Endothelial cell of umbilical vein (primary cell): ENCODE measurements around the gene TSPAN14. TPM values are rescaled to one million over a fixed set of nuclear protein-coding genes. Genes with fewer than 3 reads are reported as not detected.

Experiments used
- BruUV-seq: library from RNA; stranded (reverse); fragments of 400-500 nt; replicated peaks from 2 replicates; lab custom pipeline; 2021; lab: Mats Ljungman, UMichigan
- CTCF ChIA-PET: fragments of 300-600, 350-600 bp; sonication (Branson Sonifier 250); formaldehyde crosslinking; loops from one replicate; lab custom pipeline; 2021; ENCODE audit warnings: antibody characterized with exemption, inconsistent platforms; lab: Charles Lee
- POLR2A ChIA-PET: fragments of 300-600, 350-600 bp; sonication (Branson Sonifier 250); formaldehyde crosslinking; loops from one replicate; lab custom pipeline; 2021; ENCODE audit warnings: antibody characterized with exemption, inconsistent platforms; lab: Charles Lee
- DNase-seq: peaks from one replicate; pipeline ENCODE4 v3.0.0-alpha.2; 2011; ENCODE audit warnings: low read depth, low spot score
- FAIRE-seq: peaks from 2 replicates; lab custom pipeline; 2011; peaks lifted over from hg19 to GRCh38; lab: Jason Lieb, UNC
- H2AFZ ChIP-seq: 2 replicates; pipeline ENCODE4 v1.6.0; 2012; ENCODE audit warnings: low read depth, low read length, control low read depth, inconsistent platforms
- H3K27ac ChIP-seq: 2 replicates; pipeline ENCODE4 v1.5.1; 2011; ENCODE audit warnings: low read depth, mild to moderate bottlenecking, control low read depth, low read length, moderate library complexity; ENCODE audit not compliant: insufficient read depth
- H3K27me3 ChIP-seq, 2 experiments: 2 replicates each; pipeline versions ENCODE4 v1.6.0 to v1.6.1; 2011; ENCODE audit warnings: low read length in 2 of 2, mixed read lengths in 1 of 2; ENCODE audit not compliant: control insufficient read depth in 2 of 2, insufficient read depth in 2 of 2
- H3K36me3 ChIP-seq, 2 experiments: 2 replicates in 1 of 2; 3 replicates in 1 of 2; pipeline ENCODE4 v1.5.1; 2011; ENCODE audit warnings: low read length in 2 of 2, mild to moderate bottlenecking in 1 of 2, moderate library complexity in 1 of 2; ENCODE audit not compliant: control insufficient read depth in 2 of 2, insufficient read depth in 2 of 2; ENCODE audit errors: extremely low read depth in 1 of 2
- H3K4me1 ChIP-seq: 3 replicates; pipeline ENCODE4 v1.5.1; 2011; ENCODE audit warnings: mild to moderate bottlenecking, low read length; ENCODE audit not compliant: control insufficient read depth, insufficient read depth; ENCODE audit errors: extremely low read depth
- H3K4me2 ChIP-seq: 2 replicates; pipeline ENCODE4 v1.6.1; 2011; ENCODE audit warnings: low read length, control low read depth, mixed read lengths; ENCODE audit not compliant: insufficient read depth
- H3K4me3 ChIP-seq, 3 experiments: fragments of 200-600 bp in 1 of 3; sonication (generic), shearing (Covaris generic) in 1 of 3; replicated peaks in 1 of 3; 2 replicates each; pipeline ENCODE4 v1.5.1; 2011 to 2016; ENCODE audit warnings: control low read depth in 3 of 3, low read length in 3 of 3, mild to moderate bottlenecking in 2 of 3, inconsistent platforms in 1 of 3, low read depth in 1 of 3, moderate library complexity in 1 of 3; ENCODE audit not compliant: insufficient read depth in 1 of 3
- H3K79me2 ChIP-seq: 2 replicates; pipeline ENCODE4 v1.6.0; 2012; ENCODE audit warnings: low read length, inconsistent platforms; ENCODE audit not compliant: control insufficient read depth, insufficient read depth
- H3K9ac ChIP-seq: replicated peaks from 2 replicates; pipeline ENCODE3; 2011; ENCODE audit warnings: low read length, control low read depth; ENCODE audit not compliant: insufficient read depth; ENCODE audit errors: extremely low read depth
- H3K9me1 ChIP-seq: replicated peaks from 3 replicates; pipeline ENCODE4 v1.6.0; 2011; ENCODE audit warnings: mild to moderate bottlenecking, low read length; ENCODE audit not compliant: control insufficient read depth, insufficient read depth; ENCODE audit errors: extremely low read depth
- H3K9me3 ChIP-seq: replicated peaks from 2 replicates; pipeline ENCODE4 v1.5.1; 2012; ENCODE audit warnings: low read length, inconsistent platforms; ENCODE audit not compliant: control insufficient read depth, insufficient read depth
- H4K20me1 ChIP-seq: replicated peaks from 2 replicates; pipeline ENCODE3; 2011; ENCODE audit warnings: mild to moderate bottlenecking, low read length; ENCODE audit not compliant: control insufficient read depth, insufficient read depth; ENCODE audit errors: extremely low read depth
- CTCF ChIP-seq, 2 donors: IDR thresholded peaks; 1 replicate in 1 of 2; 2 replicates in 1 of 2; pipeline ENCODE4 v1.5.1; 2011; ENCODE audit warnings: low read length in 2 of 2, mild to moderate bottlenecking in 2 of 2, moderate library complexity in 2 of 2, control low read depth in 1 of 2, inconsistent platforms in 1 of 2, low read depth in 1 of 2; ENCODE audit not compliant: insufficient read depth in 1 of 2; ENCODE audit errors: extremely low read depth in 1 of 2
- EZH2 ChIP-seq: IDR thresholded peaks from 2 replicates; pipeline ENCODE4 v1.6.1; 2012; ENCODE audit warnings: borderline replicate concordance, low read depth, mild to moderate bottlenecking, moderate library complexity, low read length, inconsistent platforms; ENCODE audit not compliant: severe bottlenecking
- FOS ChIP-seq: IDR thresholded peaks from 2 replicates; pipeline ENCODE4 v1.6.1; 2011; ENCODE audit warnings: mild to moderate bottlenecking, low read length, moderate library complexity, borderline replicate concordance; ENCODE audit not compliant: insufficient read depth
- GATA2 ChIP-seq: IDR thresholded peaks from 2 replicates; pipeline ENCODE4 v1.7.0; 2011; ENCODE audit warnings: low read depth, mild to moderate bottlenecking, moderate library complexity, mixed read lengths, low read length; ENCODE audit not compliant: insufficient read length, insufficient read depth
- JUN ChIP-seq: IDR thresholded peaks from 2 replicates; pipeline ENCODE4 v1.6.1; 2011; ENCODE audit warnings: borderline replicate concordance, low read depth; ENCODE audit not compliant: insufficient read length, insufficient read depth
- MAX ChIP-seq: IDR thresholded peaks from 2 replicates; pipeline ENCODE4 v1.6.1; 2011; ENCODE audit not compliant: insufficient read depth, insufficient read length
- MYC ChIP-seq: IDR thresholded peaks from one replicate; pipeline ENCODE4 v1.6.1; 2011; ENCODE audit warnings: mild to moderate bottlenecking, low read depth, low read length
- POLR2A ChIP-seq: IDR thresholded peaks from 2 replicates; pipeline ENCODE4 v1.6.1; 2012; ENCODE audit warnings: low read depth, mild to moderate bottlenecking, control low read depth, low read length
- POLR2AphosphoS5 ChIP-seq: IDR thresholded peaks from 2 replicates; pipeline ENCODE4 v1.6.1; 2012; ENCODE audit warnings: low read depth, mild to moderate bottlenecking, control low read depth, low read length, moderate library complexity; ENCODE audit not compliant: insufficient read depth
- dilution Hi-C: fragments of 300-500 bp; cut with MboI; formaldehyde crosslinking; loops from one replicate; pipeline ENCODE4 v1.15.0; 2019; ENCODE audit warnings: low sequenced_read_pairs; ENCODE audit not compliant: extremely low pct_ligation_motif_present
- intact Hi-C: fragments of 100-400 bp; cut with micrococcal nuclease; formaldehyde crosslinking; loops from one replicate; pipeline ENCODE4 v1.10.0; 2022
- polyA plus RNA-seq, 4 experiments: library from polyadenylated mRNA; depleted of rRNA in 3 of 4; stranded (reverse) in 3 of 4; unstranded in 1 of 4; fragments of >200 nt; gene quantifications; 2 replicates each; pipeline versions ENCODE4 v1.2.1 to v1.2.3, GENCODE V29; 2011 to 2012; ENCODE audit warnings: missing spikeins in 1 of 4
- total RNA-seq: library from RNA; stranded (reverse); gene quantifications from 2 replicates; pipeline ENCODE4 v1.2.3, GENCODE V29; 2021

The TSPAN14 gene
- total and polyA plus RNA-seq, 2 donors (not counting 3 experiments of a cell fraction or from before 2014, with no cell fraction given), result 210 to 242 TPM

- ChIA-PET POLR2A (no interaction called here), CTCF (interaction anchor here (1.0 kb wide), 1 partner anchor 11 kb away, joined by 3 read pairs; no protein-coding TSS in a partner anchor)
- TF ChIP-seq POLR2AphosphoS5 (peak; percentile 7), POLR2A (peak; percentile 19), FOS (no peak)
- H2AFZ ChIP-seq, result no peak overlapping the region
- H3K27ac ChIP-seq, result no peak overlapping the region
- no peak for FAIRE-seq
- no peaks in the 10 kb centered on the region for H3K79me2 ChIP-seq
- no peak overlapping the region for H3K9ac ChIP-seq
- H3K4me2 ChIP-seq, result no peak overlapping the region
- no peaks in the 10 kb centered on the region for H3K9me1 ChIP-seq
- dilution Hi-C loops (no loop called here), intact Hi-C loops (no loop called here)
- no TSS peak for BruUV-seq
- H3K9me3 ChIP-seq, result no peaks in the 10 kb centered on the region
- H3K4me3 ChIP-seq, result no peak overlapping the region
- no peaks in the 10 kb centered on the region for H3K27me3 ChIP-seq
- H3K36me3 ChIP-seq, result peaks cover 21 to 41% of the 10 kb centered on the region in 2 experiments
- DNase-seq, result no peak
- no peaks in the 10 kb centered on the region for H4K20me1 ChIP-seq
- H3K4me1 ChIP-seq, result no peaks in the 10 kb centered on the region
Observed at GRCh38 chr10:80520661-80521470, 66.8 kb downstream of the TSPAN14 start.

GRCh38 chr10:80522756-80523363 is 68.8 kb downstream of the TSPAN14 start:
- H3K4me1 ChIP-seq, result no peaks in the 10 kb centered on the region
- dilution Hi-C loops, result no loop called here
- POLR2A ChIA-PET, result no interaction called here
- TF ChIP-seq POLR2AphosphoS5 (peak; percentile 62), FOS (no peak), MYC (no peak), GATA2 (no peak), MAX (no peak), POLR2A (peak; percentile 27), EZH2 (no peak), JUN (no peak), CTCF (IDR thresholded peaks at IDR 0.05; ENCODE audit: extremely low read depth in 1 of 2, insufficient read depth in 1 of 2, low read depth in 1 of 2, low read length in 2 of 2) (no peak)
- no peaks in the 10 kb centered on the region for H3K27me3 ChIP-seq
- peaks cover 12 to 27% of the 10 kb centered on the region in 2 experiments for H3K36me3 ChIP-seq
- no TSS peak for BruUV-seq
- CTCF ChIA-PET, result interaction anchor here (0.7 to 1.6 kb wide), 3 partner anchors 17 to 115 kb away, joined by 3 to 8 read pairs (median 3); partner anchors contain the start of gene PRXL2A
- H3K4me2 ChIP-seq, result no peak overlapping the region
- no peaks in the 10 kb centered on the region for H3K79me2 ChIP-seq
- H3K9ac ChIP-seq, result no peak overlapping the region
- H3K9me1 ChIP-seq, result no peaks in the 10 kb centered on the region
- DNase-seq, result no peak
- no peaks in the 10 kb centered on the region for H3K9me3 ChIP-seq
- intact Hi-C loops, result no loop called here
- no peak overlapping the region for H3K4me3 ChIP-seq
- no peak overlapping the region for H3K27ac ChIP-seq
- no peaks in the 10 kb centered on the region for H4K20me1 ChIP-seq
- FAIRE-seq, result peak; percentile 26
- no peak overlapping the region for H2AFZ ChIP-seq
